ENCODE data around the gene FOXL2. TPM values are rescaled to one million over a fixed set of nuclear protein-coding genes. Genes with fewer than 3 reads are reported as not detected.

FOXL2 gene
- total RNA-seq, 2 donors from 2014 or later = not detected

DNA sequence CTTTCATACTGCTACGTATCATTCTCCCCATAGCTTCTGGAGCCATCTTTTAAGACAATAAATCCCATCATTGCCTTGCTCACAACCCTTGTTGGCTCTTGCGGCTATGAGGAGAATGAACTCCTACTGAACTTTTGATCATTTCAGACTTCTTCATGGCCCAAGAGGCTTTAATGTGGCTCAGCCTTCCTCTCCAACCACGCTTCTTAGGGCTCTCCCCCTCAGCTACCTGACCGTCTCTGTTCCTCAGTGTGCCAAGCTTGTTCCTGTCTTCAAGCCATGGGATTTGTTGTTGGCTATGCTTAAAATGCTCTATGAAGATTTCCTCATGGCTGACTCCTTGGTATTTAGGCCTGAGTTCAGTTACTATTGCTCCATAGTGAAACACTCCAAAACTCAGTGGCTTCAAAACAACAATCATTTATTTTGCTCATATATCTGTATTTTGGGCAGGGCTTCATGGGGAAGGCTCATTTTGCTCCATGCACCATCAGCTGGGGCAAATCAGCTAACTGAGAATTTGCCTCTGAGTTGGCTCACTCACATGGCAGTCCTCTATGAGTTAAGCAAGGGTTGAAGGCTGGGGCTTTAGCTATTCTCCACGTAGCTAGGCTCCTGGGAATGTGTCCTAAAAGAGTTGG is 47.5 kb downstream of the FOXL2 start:
- no peaks in the 10 kb centered on the region for H3K4me1 Mint-ChIP-seq
- no peaks in the 10 kb centered on the region for H3K9me3 Mint-ChIP-seq
- H3K4me3 Mint-ChIP-seq = no peak overlapping the region
- no peak for ATAC-seq (replicated peaks)
- H3K27ac Mint-ChIP-seq = no peak overlapping the region
- no peaks in the 10 kb centered on the region for H3K27me3 Mint-ChIP-seq
- no peaks in the 10 kb centered on the region for H3K36me3 Mint-ChIP-seq (ENCODE audit: low read depth)

DNA sequence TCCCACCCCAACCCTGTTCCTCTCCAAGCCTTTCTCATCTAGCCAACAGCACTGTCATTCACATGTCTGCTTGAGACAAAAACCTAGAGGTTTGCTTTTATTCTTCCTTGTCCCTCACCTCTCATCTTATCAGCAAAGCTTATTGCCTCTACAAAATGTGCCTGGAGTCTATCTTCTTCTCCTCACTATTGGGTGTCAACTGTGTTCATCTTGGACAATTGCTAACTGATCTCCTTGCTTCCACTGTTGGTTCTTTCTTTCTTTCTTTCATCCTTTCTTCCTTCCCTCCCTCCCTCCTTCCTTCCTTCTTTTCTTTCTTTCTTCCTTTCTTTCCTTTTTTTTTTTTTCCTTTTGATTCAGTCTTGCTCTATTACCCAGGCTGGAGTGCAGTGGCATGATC is 48.2 kb downstream of the FOXL2 start:
- no peaks in the 10 kb centered on the region for H3K9me3 Mint-ChIP-seq
- H3K27me3 Mint-ChIP-seq = no peaks in the 10 kb centered on the region

DNA sequence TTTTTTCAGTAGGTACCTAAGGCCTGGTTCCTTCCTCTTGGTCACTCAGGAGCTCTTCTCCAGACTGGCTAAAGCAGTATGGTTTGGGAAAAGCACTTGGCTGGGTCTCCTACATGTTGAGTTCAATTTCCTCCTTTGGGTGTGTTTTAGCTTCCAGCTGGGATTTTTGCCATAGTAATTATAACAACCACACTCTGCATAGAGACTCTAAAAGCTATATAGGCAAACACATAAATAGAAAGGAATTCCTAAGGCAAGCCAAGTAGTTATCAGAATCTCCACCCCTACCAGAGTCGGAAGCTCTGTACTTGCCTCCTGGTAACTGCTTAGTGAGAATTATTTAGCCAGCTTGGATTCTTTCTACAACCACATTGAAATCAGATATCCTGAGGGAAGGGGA is 48.6 kb downstream of the FOXL2 start:
- Mint-ChIP-seq H3K36me3 (ENCODE audit: low read depth) (no peaks in the 10 kb centered on the region), H3K9me3 (no peaks in the 10 kb centered on the region), H3K4me3 (no peak overlapping the region), H3K4me1 (no peaks in the 10 kb centered on the region), H3K27ac (no peak overlapping the region), H3K27me3 (no peaks in the 10 kb centered on the region)
- no peak for ATAC-seq (replicated peaks)

More for the DNA sequence above, 48.2 kb downstream of the FOXL2 start:
- Mint-ChIP-seq H3K27ac (no peak overlapping the region), H3K4me3 (no peak overlapping the region), H3K36me3 (ENCODE audit: low read depth) (no peaks in the 10 kb centered on the region), H3K4me1 (no peaks in the 10 kb centered on the region)
- ATAC-seq (replicated peaks) = no peak

Other genes starting within 250 kb of the FOXL2 start
- 10 to 100 TPM; 17.2 to 20.3 TPM for gene PIK3CB, start 112.2 kb downstream of the FOXL2 start, total RNA-seq
- not detected for gene FOXL2NB, start 80 bp upstream of the FOXL2 start, total RNA-seq
- not detected for gene PRR23A, start 59.1 kb upstream of the FOXL2 start, total RNA-seq
- not detected for gene PRR23B, start 73.8 kb upstream of the FOXL2 start, total RNA-seq
- not detected for gene PRR23C, start 97.8 kb upstream of the FOXL2 start, total RNA-seq

Measured in activated T-helper 17 cell treated with anti-CD3 and anti-CD28 coated beads, Interleukin-2, amount 50 U/mL, for 72 hours (primary cell).